ENCODE results near the gene ASPM. TPM values are rescaled to one million over a fixed set of nuclear protein-coding genes. Genes with fewer than 3 reads are reported as not detected.

Gene ASPM
- total and polyA plus RNA-seq, 2 donors (not counting 1 experiment from before 2014, with no cell fraction given), result 4.4 to 9.7 TPM

- Histone ChIP-seq H3K79me2 (ENCODE audit: control insufficient read depth, insufficient read depth, low read length) (no peaks in the 10 kb centered on the region), H3K9ac (ENCODE audit: insufficient read depth, low read length) (no peak overlapping the region), H4K20me1 (ENCODE audit: control insufficient read depth, extremely low read depth, insufficient read depth, low read length) (no peaks in the 10 kb centered on the region), H3K36me3 (ENCODE audit: control insufficient read depth, insufficient read depth, low read length) (peaks cover 1% of the 10 kb centered on the region), H3K9me3 (ENCODE audit: control insufficient read depth, insufficient read depth, low read depth, low read length) (no peaks in the 10 kb centered on the region), H3K4me1 (ENCODE audit: control insufficient read depth, extremely low read depth, insufficient read depth, low read length) (peaks cover 2% of the 10 kb centered on the region), H3K27me3 (ENCODE audit: control insufficient read depth, insufficient read depth, low read length) (no peaks in the 10 kb centered on the region), H3K4me3 (replicated peaks in 1 of 4; ENCODE audit: control extremely low read depth in 1 of 4, insufficient read depth in 1 of 4, low read depth in 3 of 4, low read length in 4 of 4) (no peak overlapping the region), H2AFZ (ENCODE audit: low read length) (no peak overlapping the region), H3K27ac (ENCODE audit: insufficient read depth, low read length) (no peak overlapping the region), H3K4me2 (ENCODE audit: extremely low read depth, insufficient read depth, low read length) (no peak overlapping the region)
- TF ChIP-seq CTCF (conservative IDR thresholded peaks at IDR 0.05 in 1 of 2, IDR thresholded peaks at IDR 0.05 in 1 of 2; ENCODE audit: low read depth in 1 of 2, low read length in 2 of 2), result no peak
- no peak for TF ChIP-seq EZH2 (IDR thresholded peaks at IDR 0.05; ENCODE audit: low read length, missing control alignments)
- no peak for DNase-seq (ENCODE audit: low read depth in 2 of 2)
These were observed 36.8 kb upstream of the ASPM start for GRCh38 chr1:197183195-197183748.

GRCh38 chr1:197182716-197183115 is 36.2 kb upstream of the ASPM start:
- Histone ChIP-seq H3K4me3 (replicated peaks in 1 of 4; ENCODE audit: control extremely low read depth in 1 of 4, insufficient read depth in 1 of 4, low read depth in 3 of 4, low read length in 4 of 4) (no peak overlapping the region), H3K9ac (ENCODE audit: insufficient read depth, low read length) (no peak overlapping the region), H3K27me3 (ENCODE audit: control insufficient read depth, insufficient read depth, low read length) (no peaks in the 10 kb centered on the region), H3K4me2 (ENCODE audit: extremely low read depth, insufficient read depth, low read length) (no peak overlapping the region), H3K4me1 (ENCODE audit: control insufficient read depth, extremely low read depth, insufficient read depth, low read length) (peaks cover 2% of the 10 kb centered on the region), H3K36me3 (ENCODE audit: control insufficient read depth, insufficient read depth, low read length) (peaks cover 1% of the 10 kb centered on the region), H3K9me3 (ENCODE audit: control insufficient read depth, insufficient read depth, low read depth, low read length) (no peaks in the 10 kb centered on the region), H3K79me2 (ENCODE audit: control insufficient read depth, insufficient read depth, low read length) (no peaks in the 10 kb centered on the region), H3K27ac (ENCODE audit: insufficient read depth, low read length) (no peak overlapping the region), H4K20me1 (ENCODE audit: control insufficient read depth, extremely low read depth, insufficient read depth, low read length) (no peaks in the 10 kb centered on the region), H2AFZ (ENCODE audit: low read length) (no peak overlapping the region)
- no peak for DNase-seq (ENCODE audit: low read depth in 2 of 2)
- TF ChIP-seq EZH2 (IDR thresholded peaks at IDR 0.05; ENCODE audit: low read length, missing control alignments), result no peak
- no peak for TF ChIP-seq CTCF (conservative IDR thresholded peaks at IDR 0.05 in 1 of 2, IDR thresholded peaks at IDR 0.05 in 1 of 2; ENCODE audit: low read depth in 1 of 2, low read length in 2 of 2)

- no peak for TF ChIP-seq CTCF (conservative IDR thresholded peaks at IDR 0.05 in 1 of 2, IDR thresholded peaks at IDR 0.05 in 1 of 2; ENCODE audit: low read depth in 1 of 2, low read length in 2 of 2)
- no peak for TF ChIP-seq EZH2 (IDR thresholded peaks at IDR 0.05; ENCODE audit: low read length, missing control alignments)
- Histone ChIP-seq H3K79me2 (ENCODE audit: control insufficient read depth, insufficient read depth, low read length) (no peaks in the 10 kb centered on the region), H3K9ac (ENCODE audit: insufficient read depth, low read length) (no peak overlapping the region), H2AFZ (ENCODE audit: low read length) (no peak overlapping the region), H3K27ac (ENCODE audit: insufficient read depth, low read length) (no peak overlapping the region), H3K9me3 (ENCODE audit: control insufficient read depth, insufficient read depth, low read depth, low read length) (no peaks in the 10 kb centered on the region), H3K4me3 (replicated peaks in 1 of 4; ENCODE audit: control extremely low read depth in 1 of 4, insufficient read depth in 1 of 4, low read depth in 3 of 4, low read length in 4 of 4) (no peak overlapping the region), H3K4me1 (ENCODE audit: control insufficient read depth, extremely low read depth, insufficient read depth, low read length) (peaks cover 3% of the 10 kb centered on the region), H3K36me3 (ENCODE audit: control insufficient read depth, insufficient read depth, low read length) (peaks cover 1% of the 10 kb centered on the region), H3K27me3 (ENCODE audit: control insufficient read depth, insufficient read depth, low read length) (no peaks in the 10 kb centered on the region), H4K20me1 (ENCODE audit: control insufficient read depth, extremely low read depth, insufficient read depth, low read length) (no peaks in the 10 kb centered on the region), H3K4me2 (ENCODE audit: extremely low read depth, insufficient read depth, low read length) (no peak overlapping the region)
- no peak for DNase-seq (ENCODE audit: low read depth in 2 of 2)
These were observed 35.5 kb upstream of the ASPM start for GRCh38 chr1:197181982-197182381.

Measured in fibroblast of lung (primary cell).